Measurements from ENCODE around the gene ASB16.

The ASB16 gene

DNA sequence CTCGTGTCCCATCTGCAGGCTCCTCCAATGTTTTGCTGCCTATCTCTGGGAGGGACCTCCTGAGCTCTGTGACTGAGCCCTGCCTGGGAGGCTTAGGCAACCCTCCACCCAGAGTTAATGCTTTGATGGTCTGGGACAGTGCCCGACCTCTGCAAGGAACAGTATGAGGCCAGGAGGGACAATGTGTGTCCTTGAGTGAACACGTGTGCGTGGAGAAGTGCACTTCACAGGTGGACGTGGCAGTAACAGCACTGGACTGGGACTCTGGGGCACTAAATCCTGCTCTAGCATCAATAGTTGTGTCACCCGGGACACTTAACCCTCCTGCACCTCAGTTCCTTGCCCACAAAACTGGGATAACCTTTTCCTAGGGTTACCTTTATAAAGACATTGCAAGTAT is 44.4 kb downstream of the ASB16 start:
- in situ Hi-C loops (cut with HindIII; ENCODE audit: low pct_ligation_motif_present, low sequenced_read_pairs), result no loop called here
- no peaks in the 10 kb centered on the region for H3K27me3 ChIP-seq (replicated peaks)
- H3K27ac ChIP-seq, result no peak overlapping the region
- no peak for DNase-seq
- peaks cover 49% of the 10 kb centered on the region for H3K36me3 ChIP-seq (replicated peaks)
- TF ChIP-seq, protein P1, sequence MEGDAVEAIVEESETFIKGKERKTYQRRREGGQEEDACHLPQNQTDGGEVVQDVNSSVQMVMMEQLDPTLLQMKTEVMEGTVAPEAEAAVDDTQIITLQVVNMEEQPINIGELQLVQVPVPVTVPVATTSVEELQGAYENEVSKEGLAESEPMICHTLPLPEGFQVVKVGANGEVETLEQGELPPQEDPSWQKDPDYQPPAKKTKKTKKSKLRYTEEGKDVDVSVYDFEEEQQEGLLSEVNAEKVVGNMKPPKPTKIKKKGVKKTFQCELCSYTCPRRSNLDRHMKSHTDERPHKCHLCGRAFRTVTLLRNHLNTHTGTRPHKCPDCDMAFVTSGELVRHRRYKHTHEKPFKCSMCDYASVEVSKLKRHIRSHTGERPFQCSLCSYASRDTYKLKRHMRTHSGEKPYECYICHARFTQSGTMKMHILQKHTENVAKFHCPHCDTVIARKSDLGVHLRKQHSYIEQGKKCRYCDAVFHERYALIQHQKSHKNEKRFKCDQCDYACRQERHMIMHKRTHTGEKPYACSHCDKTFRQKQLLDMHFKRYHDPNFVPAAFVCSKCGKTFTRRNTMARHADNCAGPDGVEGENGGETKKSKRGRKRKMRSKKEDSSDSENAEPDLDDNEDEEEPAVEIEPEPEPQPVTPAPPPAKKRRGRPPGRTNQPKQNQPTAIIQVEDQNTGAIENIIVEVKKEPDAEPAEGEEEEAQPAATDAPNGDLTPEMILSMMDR (IDR thresholded peaks at IDR 0.05; ENCODE audit: low read depth, low read length, missing control alignments), result no peak
- no peak overlapping the region for H3K4me3 ChIP-seq (ENCODE audit: low read depth, low read length)

DNA sequence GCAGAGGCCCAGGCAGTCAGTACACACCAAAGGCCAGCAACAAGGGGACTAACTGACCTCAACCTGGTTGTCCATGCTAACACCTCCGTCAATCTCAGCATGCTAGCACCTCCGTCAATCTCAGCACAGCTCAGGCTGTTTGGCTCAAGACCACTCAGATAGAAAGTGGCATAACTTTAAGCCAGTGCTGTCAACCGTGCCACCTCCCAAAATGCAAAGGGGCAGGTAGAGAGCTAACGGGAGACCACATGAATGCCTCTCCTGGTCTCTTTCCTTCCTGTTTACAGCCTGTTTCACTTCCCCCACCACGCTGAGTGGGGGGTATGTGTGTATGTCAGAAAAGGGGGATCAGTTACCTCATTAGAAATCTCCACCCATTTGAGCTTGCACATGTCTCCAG is 45.7 kb downstream of the ASB16 start:
- Histone ChIP-seq H3K27me3 (replicated peaks) (no peaks in the 10 kb centered on the region), H3K27ac (no peak overlapping the region), H3K4me3 (ENCODE audit: low read depth, low read length) (no peak overlapping the region), H3K36me3 (replicated peaks) (peaks cover 42% of the 10 kb centered on the region)
- in situ Hi-C loops (cut with HindIII; ENCODE audit: low pct_ligation_motif_present, low sequenced_read_pairs), result no loop called here
- DNase-seq, result no peak
- TF ChIP-seq, protein P1 (IDR thresholded peaks at IDR 0.05; ENCODE audit: low read depth, low read length, missing control alignments), result no peak

DNA sequence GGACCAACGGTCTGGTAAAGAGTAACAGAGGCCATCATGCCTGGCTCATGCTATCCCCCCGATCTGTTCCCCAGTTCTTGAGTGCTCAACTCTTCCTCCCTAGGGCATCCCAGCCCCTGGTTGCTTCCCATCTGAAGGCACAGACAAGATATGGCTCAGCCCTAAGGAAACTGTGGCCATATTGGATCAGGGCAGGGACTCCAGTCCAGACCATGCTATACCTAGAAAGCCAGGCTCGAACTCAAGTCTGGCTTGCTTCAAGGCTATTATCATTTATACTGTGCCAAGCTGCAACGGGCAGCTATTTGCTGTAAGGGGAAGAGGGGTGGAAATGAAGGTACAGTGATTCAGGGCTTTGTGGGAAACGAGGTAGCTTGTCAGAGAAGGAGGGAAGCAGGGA is 46.2 kb downstream of the ASB16 start:
- peaks cover 37% of the 10 kb centered on the region for H3K36me3 ChIP-seq (replicated peaks)
- H3K27me3 ChIP-seq (replicated peaks), result no peaks in the 10 kb centered on the region
- no peak overlapping the region for H3K27ac ChIP-seq
- H3K4me3 ChIP-seq (ENCODE audit: low read depth, low read length), result no peak overlapping the region
- TF ChIP-seq, protein P1 (IDR thresholded peaks at IDR 0.05; ENCODE audit: low read depth, low read length, missing control alignments), result no peak
- in situ Hi-C loops (cut with HindIII; ENCODE audit: low pct_ligation_motif_present, low sequenced_read_pairs), result no loop called here
- no peak for DNase-seq

DNA sequence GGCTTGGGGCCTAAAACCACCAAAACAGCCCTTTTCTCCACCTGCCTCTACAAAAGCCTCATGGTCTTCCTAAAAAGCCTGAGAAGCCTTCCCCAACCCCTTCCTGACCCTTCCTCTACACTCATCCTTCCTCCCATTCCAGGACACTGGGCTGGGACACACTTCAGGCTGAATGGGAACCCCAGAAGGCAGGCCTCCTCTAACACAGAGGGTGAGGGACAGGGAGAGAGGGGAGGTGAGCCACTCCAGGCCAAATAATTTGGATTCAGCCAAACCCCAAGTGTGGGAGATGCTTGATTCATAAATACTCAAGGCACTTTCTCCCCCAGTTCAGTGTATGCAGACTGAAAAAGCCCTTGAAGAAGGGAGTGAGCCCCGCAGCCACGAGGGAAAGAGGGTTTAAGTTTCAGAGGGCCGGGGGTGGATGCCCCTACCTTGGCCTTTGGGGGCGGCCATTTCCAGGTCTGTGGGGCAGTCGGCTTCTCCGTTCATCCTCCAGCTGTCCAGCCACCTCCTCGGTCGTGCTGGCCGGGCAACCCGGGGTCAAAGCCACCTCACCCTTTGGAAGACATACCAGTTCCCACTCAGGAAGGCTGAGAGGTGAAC is 47.3 kb downstream of the ASB16 start:
- TF ChIP-seq, protein P1 (IDR thresholded peaks at IDR 0.05; ENCODE audit: low read depth, low read length, missing control alignments), result no peak
- in situ Hi-C loops (cut with HindIII; ENCODE audit: low pct_ligation_motif_present, low sequenced_read_pairs), result no loop called here
- DNase-seq, result no peak
- Histone ChIP-seq H3K27me3 (replicated peaks) (no peaks in the 10 kb centered on the region), H3K36me3 (replicated peaks) (peaks cover 36% of the 10 kb centered on the region), H3K27ac (no peak overlapping the region), H3K4me3 (ENCODE audit: low read depth, low read length) (peak overlapping the region; percentile 82)

DNA sequence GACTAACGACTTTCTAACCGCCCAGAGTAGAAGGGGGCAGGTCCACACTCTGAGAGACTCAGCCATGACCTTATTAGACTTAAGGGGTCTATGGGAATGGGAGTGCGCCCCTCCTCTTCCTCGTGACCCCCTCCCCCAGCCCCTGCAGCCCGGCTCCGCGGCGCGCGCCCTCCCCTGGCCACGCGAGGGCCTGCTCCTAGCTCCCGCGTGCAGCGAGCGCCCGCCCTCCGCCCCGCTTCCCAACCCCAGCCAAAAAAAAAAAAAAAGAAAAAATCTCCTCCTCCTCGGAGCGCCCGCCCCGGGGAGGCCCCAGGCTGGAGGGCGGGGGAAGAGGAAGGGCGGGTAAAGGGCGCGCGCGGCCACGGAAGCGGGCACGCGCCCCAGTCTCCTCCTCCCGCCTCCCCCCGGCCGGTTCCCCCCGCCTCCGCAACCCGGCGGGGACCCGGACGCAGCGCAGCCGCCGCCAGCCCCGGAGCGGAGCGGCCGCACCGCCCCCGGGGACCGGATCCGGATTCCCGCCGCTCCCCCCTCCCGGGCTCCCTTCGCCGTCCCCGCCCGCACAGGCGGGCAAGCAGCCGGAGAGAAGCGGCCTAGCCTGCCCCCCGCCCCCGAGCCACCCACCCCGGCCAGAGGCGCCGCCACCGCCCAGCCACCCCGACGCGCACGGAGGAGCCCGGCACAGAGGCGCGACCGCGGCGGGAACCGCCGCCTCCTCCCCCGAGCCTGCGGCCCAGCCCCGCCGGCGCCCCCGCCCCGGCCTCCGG is 48.0 kb downstream of the ASB16 start:
- no peaks in the 10 kb centered on the region for H3K27me3 ChIP-seq (replicated peaks)
- H3K4me3 ChIP-seq (ENCODE audit: low read depth, low read length), result peak overlapping the region; percentile 82
- TF ChIP-seq, protein P1 (IDR thresholded peaks at IDR 0.05; ENCODE audit: low read depth, low read length, missing control alignments), result peak; percentile 48
- peak; percentile 52 for DNase-seq
- in situ Hi-C loops (cut with HindIII; ENCODE audit: low pct_ligation_motif_present, low sequenced_read_pairs), result no loop called here
- H3K27ac ChIP-seq, result peak overlapping the region; percentile 86
- H3K36me3 ChIP-seq (replicated peaks), result peaks cover 36% of the 10 kb centered on the region
